IPS-20b (cell line): Measurements from ENCODE around the gene PHF21A.

Experiments
- H3K27ac ChIP-seq: one replicate; pipeline ENCODE4 v1.5.1; 2013; ENCODE audit warnings: low read length
- H3K27me3 ChIP-seq: 2 replicates; pipeline ENCODE4 v1.6.1; 2013; ENCODE audit warnings: mild to moderate bottlenecking, low read length, inconsistent platforms; ENCODE audit not compliant: insufficient read depth
- H3K36me3 ChIP-seq: 2 replicates; pipeline ENCODE4 v1.6.1; 2013; ENCODE audit warnings: low read depth, mild to moderate bottlenecking, inconsistent platforms, low read length, moderate library complexity; ENCODE audit not compliant: insufficient read depth
- H3K4me1 ChIP-seq: 2 replicates; pipeline ENCODE4 v1.6.1; 2013; ENCODE audit warnings: mild to moderate bottlenecking, control low read depth, inconsistent platforms, low read length, moderate library complexity; ENCODE audit not compliant: insufficient read depth
- H3K4me3 ChIP-seq: 2 replicates; pipeline ENCODE4 v1.5.1; 2013; ENCODE audit warnings: mild to moderate bottlenecking, low read length, inconsistent platforms
- H3K9ac ChIP-seq: 2 replicates; pipeline ENCODE4 v1.6.1; 2013; ENCODE audit warnings: low read depth, mild to moderate bottlenecking, inconsistent platforms, low read length, moderate library complexity
- H3K9me3 ChIP-seq: 2 replicates; pipeline ENCODE4 v1.6.1; 2013; ENCODE audit warnings: mild to moderate bottlenecking, low read depth, low read length, inconsistent platforms; ENCODE audit not compliant: insufficient read depth

Gene PHF21A

DNA sequence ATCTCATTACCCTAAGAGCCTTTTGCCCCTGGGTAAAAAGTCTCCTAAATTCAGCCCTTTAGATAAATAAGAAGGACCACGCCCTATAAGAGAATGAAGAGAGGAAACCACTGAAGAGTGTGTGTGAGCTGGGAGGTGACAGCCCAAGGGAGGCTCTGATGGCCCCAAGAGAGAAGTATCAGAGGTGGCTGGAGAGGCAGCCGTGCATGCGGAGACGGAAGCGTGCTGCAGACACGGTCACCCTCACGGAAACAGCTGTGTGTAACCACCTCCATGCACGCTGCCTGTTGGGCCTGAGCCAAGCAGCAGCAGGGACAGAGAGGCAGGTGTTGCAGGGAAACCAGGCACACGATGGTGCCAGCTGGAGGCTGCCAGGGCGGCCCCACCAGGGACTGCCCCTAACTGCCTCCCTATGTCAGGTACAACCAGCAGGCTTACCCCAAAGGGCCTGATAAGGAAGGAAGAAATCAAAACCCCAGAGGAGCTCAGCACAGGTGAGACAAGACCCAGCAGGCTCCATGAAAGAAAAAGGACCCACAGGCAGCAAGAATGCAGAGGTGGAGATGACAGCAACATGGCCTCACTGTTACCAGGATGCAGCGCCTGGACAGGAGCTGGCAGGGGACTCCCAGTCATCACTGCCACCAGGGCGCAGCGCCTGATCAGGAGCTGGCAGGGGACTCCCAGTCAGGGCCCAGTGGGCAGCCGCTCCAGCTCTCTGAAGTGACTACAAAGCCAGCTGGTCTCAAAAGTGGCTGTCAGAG lies 191.0 kb downstream of the PHF21A start:
- Histone ChIP-seq H3K27ac (no peak overlapping the region), H3K9ac (no peak overlapping the region), H3K4me3 (no peak overlapping the region), H3K27me3 (no peaks in the 10 kb centered on the region), H3K36me3 (peaks cover 61% of the 10 kb centered on the region), H3K9me3 (no peaks in the 10 kb centered on the region), H3K4me1 (no peaks in the 10 kb centered on the region)

DNA sequence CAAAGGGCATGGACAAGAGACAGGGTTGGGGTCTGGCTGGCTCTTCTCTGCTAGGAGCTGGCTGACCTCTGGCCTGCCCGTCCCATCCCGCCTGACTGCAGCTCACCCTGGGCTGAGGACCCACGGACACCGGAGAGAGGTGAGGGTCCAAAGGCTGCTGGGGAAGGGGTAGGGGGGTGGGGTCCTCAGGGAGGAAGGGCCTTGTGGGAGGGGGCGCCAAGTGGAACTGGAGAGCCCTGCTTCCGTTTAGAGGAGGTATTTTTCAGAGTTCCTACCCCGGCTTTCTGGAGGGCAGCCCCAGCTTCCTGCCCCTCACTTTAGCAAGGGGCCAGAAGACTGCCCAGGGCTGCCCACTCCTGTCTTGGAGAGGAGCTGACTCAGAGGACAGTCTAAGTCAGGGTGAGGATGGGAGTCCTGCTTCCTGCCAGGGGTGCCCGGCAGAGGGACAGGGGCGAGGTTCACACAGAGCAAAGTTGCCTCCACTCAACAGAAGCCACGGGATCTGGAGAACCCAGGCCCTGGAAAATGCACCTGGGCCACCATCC lies 191.7 kb downstream of the PHF21A start:
- no peak overlapping the region for H3K27ac ChIP-seq
- H3K9ac ChIP-seq: no peak overlapping the region
- no peaks in the 10 kb centered on the region for H3K27me3 ChIP-seq
- H3K9me3 ChIP-seq: no peaks in the 10 kb centered on the region
- peaks cover 61% of the 10 kb centered on the region for H3K36me3 ChIP-seq
- no peak overlapping the region for H3K4me3 ChIP-seq
- H3K4me1 ChIP-seq: no peaks in the 10 kb centered on the region

DNA sequence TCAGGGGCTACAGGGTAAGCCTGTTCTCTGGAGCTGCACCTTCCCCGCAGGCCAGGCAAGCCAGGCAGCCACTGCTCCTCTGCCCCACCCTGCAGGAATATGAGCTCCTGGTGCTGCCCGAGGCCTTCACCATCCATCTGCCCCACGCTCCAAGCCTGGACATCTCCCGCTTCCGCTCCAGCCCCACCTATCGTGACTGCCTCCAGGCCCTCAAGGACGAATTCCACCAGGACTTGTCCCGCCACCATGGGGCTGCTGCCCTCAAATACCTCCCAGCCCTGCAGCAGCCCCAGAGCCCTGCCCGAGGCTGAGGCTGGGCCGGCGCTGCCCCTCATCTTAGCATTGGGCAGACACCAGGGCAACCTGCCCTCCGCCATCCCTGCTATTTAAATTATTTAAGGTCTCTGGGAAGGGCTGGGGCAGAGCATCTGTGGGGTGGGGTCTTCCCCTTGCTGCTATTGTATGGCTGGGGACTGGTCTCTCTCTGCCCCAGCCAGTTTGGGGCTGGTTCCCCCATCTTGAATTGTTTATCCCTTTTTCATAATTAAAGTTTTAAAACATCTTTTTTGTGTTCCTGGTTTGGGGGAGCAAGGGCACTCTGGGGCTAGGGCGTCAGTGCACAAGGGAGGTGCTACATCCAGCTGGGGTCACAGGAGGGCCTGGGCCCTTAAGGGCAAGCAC lies 192.6 kb downstream of the PHF21A start:
- H3K36me3 ChIP-seq: peaks cover 59% of the 10 kb centered on the region
- no peak overlapping the region for H3K9ac ChIP-seq
- H3K4me3 ChIP-seq: no peak overlapping the region
- no peaks in the 10 kb centered on the region; the same call in 1 of the 2 replicates for H3K4me1 ChIP-seq
- H3K9me3 ChIP-seq: no peaks in the 10 kb centered on the region
- H3K27me3 ChIP-seq: no peaks in the 10 kb centered on the region; the same call in 1 of the 2 replicates
- no peak overlapping the region for H3K27ac ChIP-seq

DNA sequence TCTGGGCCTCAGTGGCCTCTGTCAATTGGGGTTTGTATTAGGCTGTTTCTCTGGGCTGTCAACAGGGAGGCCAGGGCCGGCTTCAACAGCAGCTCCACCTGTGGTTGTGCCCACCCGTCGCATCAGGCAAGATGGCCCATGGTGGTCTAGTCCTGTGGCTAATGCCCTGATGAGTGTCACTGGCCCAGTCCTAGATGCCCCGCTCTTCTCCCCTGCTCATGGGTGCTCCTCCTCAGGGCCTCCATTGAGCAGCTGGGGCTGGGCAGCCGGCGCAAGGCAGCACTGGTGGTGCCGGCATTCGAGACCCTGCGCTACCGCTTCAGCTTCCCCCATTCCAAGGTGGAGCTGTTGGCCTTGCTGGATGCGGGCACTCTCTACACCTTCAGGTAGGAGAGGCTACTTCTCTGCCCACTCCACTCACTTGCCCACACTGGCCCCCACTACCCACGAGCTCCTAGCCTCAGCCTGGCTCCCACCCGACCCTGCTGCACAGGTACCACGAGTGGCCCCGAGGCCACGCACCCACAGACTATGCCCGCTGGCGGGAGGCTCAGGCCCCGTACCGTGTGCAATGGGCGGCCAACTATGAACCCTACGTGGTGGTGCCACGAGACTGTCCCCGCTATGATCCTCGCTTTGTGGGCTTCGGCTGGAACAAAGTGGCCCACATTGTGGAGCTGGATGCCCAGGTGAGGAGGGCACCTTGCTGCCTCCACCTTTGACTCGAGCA lies 193.4 kb downstream of the PHF21A start:
- H3K36me3 ChIP-seq: peaks cover 54% of the 10 kb centered on the region
- no peaks in the 10 kb centered on the region for H3K9me3 ChIP-seq
- H3K27me3 ChIP-seq: peaks cover 8% of the 10 kb centered on the region
- no peak overlapping the region for H3K4me3 ChIP-seq
- no peak overlapping the region for H3K27ac ChIP-seq
- H3K4me1 ChIP-seq: no peaks in the 10 kb centered on the region; the same call in 1 of the 2 replicates
- no peak overlapping the region for H3K9ac ChIP-seq

DNA sequence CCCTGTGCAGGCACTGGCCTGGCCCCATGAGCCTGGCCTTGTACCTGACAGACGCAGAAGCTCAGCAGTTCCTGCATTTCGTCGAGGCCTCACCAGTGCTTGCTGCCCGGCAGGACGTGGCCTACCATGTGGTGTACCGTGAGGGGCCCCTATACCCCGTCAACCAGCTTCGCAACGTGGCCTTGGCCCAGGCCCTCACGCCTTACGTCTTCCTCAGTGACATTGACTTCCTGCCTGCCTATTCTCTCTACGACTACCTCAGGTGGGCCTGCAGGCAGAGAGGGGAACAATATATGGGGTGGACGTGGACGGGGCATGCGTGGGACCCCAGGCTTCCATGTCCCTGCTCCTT lies 193.9 kb downstream of the PHF21A start:
- Histone ChIP-seq H3K4me3 (no peak overlapping the region), H3K9me3 (no peaks in the 10 kb centered on the region), H3K36me3 (peaks cover 53% of the 10 kb centered on the region), H3K9ac (no peak overlapping the region), H3K4me1 (no peaks in the 10 kb centered on the region; the same call in 1 of the 2 replicates), H3K27ac (no peak overlapping the region), H3K27me3 (peaks cover 10% of the 10 kb centered on the region)

DNA sequence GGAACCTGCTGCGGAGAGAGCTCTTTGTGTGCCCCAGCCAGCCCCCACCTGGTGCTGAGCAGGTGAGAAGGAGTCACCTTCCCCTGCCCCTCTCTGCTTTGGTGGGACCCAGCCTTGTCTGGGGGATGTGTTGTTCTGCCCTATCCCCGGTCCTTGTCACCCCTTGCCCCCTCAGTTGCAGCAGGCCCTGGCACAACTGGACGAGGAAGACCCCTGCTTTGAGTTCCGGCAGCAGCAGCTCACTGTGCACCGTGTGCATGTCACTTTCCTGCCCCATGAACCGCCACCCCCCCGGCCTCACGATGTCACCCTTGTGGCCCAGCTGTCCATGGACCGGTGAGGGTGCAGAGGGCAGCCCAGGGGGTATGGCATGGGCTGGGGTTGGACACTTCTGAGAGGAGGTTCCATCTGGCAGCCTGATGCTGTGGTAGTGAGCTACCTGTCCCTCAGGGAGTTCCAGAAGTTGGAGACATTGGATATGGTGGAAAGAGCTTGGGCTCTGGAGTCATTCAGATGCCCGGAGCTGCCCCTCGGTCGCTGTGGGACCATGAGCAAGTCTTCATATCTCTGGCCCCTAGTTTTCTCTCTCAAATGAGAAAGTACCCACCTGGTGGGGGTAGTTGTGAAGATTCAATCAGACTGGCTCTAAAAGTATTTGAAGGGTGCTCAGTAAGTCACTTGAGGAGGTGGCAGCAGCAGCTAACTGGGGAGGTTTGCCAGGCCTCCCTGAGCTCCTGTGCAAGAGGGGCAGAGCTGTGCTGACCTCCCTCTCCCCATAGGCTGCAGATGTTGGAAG lies 194.5 kb downstream of the PHF21A start:
- no peak overlapping the region for H3K4me3 ChIP-seq
- H3K36me3 ChIP-seq: peaks cover 48% of the 10 kb centered on the region
- H3K27ac ChIP-seq: no peak overlapping the region
- no peaks in the 10 kb centered on the region; the same call in 1 of the 2 replicates for H3K4me1 ChIP-seq
- H3K9me3 ChIP-seq: no peaks in the 10 kb centered on the region
- peaks cover 11% of the 10 kb centered on the region for H3K27me3 ChIP-seq
- H3K9ac ChIP-seq: no peak overlapping the region

DNA sequence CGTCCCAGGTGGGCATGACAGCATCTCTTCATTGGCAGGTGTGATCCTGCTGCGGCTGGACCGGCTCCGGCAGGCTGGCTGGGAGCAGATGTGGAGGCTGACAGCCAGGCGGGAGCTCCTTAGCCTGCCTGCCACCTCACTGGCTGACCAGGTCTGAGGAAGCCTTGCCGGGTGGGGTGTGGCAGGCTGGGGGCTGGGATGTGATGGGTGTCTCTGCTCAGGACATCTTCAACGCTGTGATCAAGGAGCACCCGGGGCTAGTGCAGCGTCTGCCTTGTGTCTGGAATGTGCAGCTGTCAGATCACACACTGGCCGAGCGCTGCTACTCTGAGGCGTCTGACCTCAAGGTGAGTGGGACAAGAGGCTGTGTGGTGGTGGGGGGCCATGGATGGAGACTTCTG lies 195.3 kb downstream of the PHF21A start:
- H3K27me3 ChIP-seq: peaks cover 18% of the 10 kb centered on the region
- no peaks in the 10 kb centered on the region for H3K9me3 ChIP-seq
- H3K27ac ChIP-seq: no peak overlapping the region
- no peak overlapping the region for H3K4me3 ChIP-seq
- H3K36me3 ChIP-seq: peaks cover 44% of the 10 kb centered on the region
- peaks cover 6% of the 10 kb centered on the region; the same call in 1 of the 2 replicates for H3K4me1 ChIP-seq
- H3K9ac ChIP-seq: no peak overlapping the region

DNA sequence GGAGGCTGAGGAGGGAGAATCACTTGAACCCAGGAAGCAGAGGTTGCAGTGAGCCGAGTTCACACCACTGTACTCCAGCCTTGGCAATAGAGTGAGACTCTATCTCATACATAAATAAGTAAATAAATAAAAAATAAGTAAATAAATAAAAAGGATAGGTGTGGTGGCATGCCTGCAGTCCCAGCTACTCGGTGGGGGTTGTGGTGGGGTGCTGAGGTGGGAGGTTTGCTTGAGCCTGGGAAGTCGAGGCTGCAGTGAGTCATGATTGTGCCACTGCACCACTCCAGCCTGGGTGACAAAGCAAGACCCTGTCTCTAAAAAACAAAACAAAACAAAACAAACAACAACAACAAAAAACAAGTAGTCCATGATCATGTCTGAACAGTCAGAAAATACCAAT lies 195.7 kb downstream of the PHF21A start:
- Histone ChIP-seq H3K4me1 (peaks cover 9% of the 10 kb centered on the region; the same call in 1 of the 2 replicates), H3K27ac (no peak overlapping the region), H3K4me3 (no peak overlapping the region), H3K9me3 (no peaks in the 10 kb centered on the region), H3K9ac (no peak overlapping the region), H3K27me3 (peaks cover 22% of the 10 kb centered on the region), H3K36me3 (peaks cover 44% of the 10 kb centered on the region)

DNA sequence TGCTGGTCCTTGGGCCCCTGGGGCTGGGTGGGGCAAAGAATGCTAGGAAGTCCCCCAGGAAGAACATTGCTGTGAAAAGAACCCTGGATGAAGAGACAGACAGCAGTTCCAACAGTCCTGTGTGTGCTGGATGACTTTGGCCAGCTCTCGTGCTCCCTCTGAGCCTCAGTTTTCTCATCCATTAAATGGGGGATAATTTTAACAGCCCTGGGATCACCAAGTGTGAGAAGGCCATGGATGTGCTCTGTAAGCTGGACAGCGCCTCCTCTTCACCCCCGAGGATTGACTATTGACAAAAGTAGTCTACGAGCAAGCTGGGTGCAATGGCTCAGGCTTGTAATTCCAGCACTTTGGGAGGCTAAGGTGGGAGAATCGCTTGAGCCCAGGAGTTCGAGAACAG lies 196.3 kb downstream of the PHF21A start:
- H3K4me3 ChIP-seq: no peak overlapping the region
- H3K9ac ChIP-seq: no peak overlapping the region
- H3K36me3 ChIP-seq: peaks cover 44% of the 10 kb centered on the region
- no peaks in the 10 kb centered on the region for H3K9me3 ChIP-seq
- H3K4me1 ChIP-seq: peaks cover 14% of the 10 kb centered on the region; the same call in 1 of the 2 replicates
- H3K27ac ChIP-seq: no peak overlapping the region
- peaks cover 24% of the 10 kb centered on the region for H3K27me3 ChIP-seq

DNA sequence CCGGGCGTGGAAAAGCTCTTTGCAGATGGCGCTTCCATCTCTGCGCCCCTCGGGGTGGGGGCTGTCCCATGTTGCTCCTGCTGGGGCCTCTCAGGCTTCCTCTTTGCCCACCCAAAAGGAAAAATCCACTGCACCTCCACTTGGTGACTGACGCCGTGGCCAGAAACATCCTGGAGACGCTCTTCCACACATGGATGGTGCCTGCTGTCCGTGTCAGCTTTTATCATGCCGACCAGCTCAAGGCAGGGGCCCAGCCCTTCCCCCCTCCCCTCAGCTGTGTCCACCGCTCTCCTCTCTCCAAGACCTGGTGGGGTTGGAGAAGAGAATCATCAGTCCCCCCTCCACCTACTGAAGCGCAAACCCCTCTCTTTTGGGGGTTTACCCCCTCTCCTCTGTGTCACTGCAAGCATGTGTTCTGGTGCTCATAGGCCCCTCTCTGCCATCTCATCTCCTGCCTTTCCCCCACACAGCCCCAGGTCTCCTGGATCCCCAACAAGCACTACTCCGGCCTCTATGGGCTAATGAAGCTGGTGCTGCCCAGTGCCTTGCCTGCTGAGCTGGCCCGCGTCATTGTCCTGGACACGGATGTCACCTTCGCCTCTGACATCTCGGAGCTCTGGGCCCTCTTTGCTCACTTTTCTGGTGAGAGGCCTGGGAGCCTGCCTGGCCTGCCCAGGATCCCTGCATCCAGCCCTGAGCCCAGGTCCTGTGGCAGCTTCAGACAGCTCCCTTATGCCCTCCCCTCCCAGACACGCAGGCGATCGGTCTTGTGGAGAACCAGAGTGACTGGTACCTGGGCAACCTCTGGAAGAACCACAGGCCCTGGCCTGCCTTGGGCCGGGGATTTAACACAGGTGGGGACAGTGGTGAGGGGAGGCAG lies 197.0 kb downstream of the PHF21A start:
- Histone ChIP-seq H3K9ac (no peak overlapping the region), H3K4me1 (peaks cover 15% of the 10 kb centered on the region; the same call in 1 of the 2 replicates), H3K4me3 (peak overlapping the region; percentile 47; the same call in 1 of the 2 replicates), H3K36me3 (peaks cover 44% of the 10 kb centered on the region), H3K9me3 (no peaks in the 10 kb centered on the region), H3K27ac (no peak overlapping the region), H3K27me3 (peaks cover 24% of the 10 kb centered on the region)
